Measurements from ENCODE around the gene CDH23.

Gene CDH23

DNA sequence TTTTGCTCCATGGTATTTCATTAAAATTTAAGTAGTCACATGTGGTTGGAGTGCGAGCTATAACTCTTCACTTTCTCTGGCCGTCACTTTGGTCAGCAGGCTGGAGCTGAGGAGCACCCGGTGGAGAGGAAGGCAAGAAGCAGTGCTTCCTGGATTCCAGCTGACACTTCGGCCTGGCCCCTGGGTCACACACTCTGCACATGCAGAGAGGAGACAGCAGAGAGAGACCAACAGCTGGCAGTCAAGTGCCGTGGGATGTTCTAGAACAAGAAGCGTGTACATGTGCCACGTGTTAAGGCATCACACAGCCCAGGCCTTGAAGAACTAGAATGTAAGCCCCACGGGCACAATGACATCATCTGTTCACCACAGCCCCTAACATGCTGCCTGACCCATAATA, 424.2 kb downstream of the CDH23 start:
- TF ChIP-seq POLR2AphosphoS5 (IDR thresholded peaks at IDR 0.05; ENCODE audit: low read depth, low read length), result no peak
- TF ChIP-seq SIN3A (IDR thresholded peaks at IDR 0.05; ENCODE audit: borderline replicate concordance, insufficient read depth, low read length), result no peak
- TF ChIP-seq, protein P1, sequence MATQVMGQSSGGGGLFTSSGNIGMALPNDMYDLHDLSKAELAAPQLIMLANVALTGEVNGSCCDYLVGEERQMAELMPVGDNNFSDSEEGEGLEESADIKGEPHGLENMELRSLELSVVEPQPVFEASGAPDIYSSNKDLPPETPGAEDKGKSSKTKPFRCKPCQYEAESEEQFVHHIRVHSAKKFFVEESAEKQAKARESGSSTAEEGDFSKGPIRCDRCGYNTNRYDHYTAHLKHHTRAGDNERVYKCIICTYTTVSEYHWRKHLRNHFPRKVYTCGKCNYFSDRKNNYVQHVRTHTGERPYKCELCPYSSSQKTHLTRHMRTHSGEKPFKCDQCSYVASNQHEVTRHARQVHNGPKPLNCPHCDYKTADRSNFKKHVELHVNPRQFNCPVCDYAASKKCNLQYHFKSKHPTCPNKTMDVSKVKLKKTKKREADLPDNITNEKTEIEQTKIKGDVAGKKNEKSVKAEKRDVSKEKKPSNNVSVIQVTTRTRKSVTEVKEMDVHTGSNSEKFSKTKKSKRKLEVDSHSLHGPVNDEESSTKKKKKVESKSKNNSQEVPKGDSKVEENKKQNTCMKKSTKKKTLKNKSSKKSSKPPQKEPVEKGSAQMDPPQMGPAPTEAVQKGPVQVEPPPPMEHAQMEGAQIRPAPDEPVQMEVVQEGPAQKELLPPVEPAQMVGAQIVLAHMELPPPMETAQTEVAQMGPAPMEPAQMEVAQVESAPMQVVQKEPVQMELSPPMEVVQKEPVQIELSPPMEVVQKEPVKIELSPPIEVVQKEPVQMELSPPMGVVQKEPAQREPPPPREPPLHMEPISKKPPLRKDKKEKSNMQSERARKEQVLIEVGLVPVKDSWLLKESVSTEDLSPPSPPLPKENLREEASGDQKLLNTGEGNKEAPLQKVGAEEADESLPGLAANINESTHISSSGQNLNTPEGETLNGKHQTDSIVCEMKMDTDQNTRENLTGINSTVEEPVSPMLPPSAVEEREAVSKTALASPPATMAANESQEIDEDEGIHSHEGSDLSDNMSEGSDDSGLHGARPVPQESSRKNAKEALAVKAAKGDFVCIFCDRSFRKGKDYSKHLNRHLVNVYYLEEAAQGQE (IDR thresholded peaks at IDR 0.05; ENCODE audit: insufficient read depth in 1 of 2, low read depth in 2 of 2, low read length in 2 of 2), result no peak
- TF ChIP-seq TAF1 (IDR thresholded peaks at IDR 0.05; ENCODE audit: borderline replicate concordance, insufficient read depth, low read length), result no peak
- no peak for TF ChIP-seq FOXP2 (optimal IDR thresholded peaks at IDR 0.05; ENCODE audit: borderline replicate concordance, extremely low read depth, extremely low read length, insufficient read depth)

DNA sequence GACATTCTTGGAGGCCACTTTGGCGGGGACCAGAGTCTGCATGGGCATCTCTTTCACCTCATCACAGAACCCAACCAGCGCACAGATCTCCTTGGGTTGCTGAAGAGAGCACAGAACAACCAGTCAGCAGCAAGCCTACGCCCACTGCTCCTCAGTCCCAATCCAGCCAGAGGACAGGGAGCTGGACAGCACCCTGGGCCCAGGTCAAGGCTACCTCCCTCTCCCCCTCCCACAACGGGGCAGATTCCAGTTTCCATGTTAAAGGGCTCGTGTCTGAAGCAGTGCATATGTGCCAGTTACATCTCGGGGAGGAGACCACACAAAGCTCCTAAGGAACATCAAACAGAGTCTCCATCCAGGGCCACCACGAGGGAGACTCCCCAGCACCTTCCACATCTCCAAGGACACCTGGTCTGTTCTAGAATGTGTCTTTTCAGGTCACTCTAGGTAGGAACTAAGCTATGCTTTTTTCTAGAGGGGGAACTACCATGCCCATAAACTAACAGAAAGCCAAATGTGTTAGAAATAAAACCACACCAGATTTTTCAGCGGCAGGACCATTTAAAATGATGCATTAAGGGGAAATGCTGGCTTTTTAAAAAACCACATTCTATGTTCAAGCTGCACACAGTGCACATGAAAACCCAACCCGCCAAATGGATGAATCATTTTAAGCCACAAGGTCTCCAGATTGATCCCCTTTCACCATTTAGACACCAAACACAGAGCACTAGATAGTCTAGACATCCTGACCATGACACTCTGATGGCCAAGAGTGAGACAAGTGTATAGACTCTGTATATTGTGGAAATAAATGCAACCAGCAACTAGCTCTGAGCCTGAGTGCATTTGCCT, 425.4 kb downstream of the CDH23 start:
- TF ChIP-seq FOXP2 (optimal IDR thresholded peaks at IDR 0.05; ENCODE audit: borderline replicate concordance, extremely low read depth, extremely low read length, insufficient read depth) (no peak), TAF1 (IDR thresholded peaks at IDR 0.05; ENCODE audit: borderline replicate concordance, insufficient read depth, low read length) (no peak)
- TF ChIP-seq, protein P1 (IDR thresholded peaks at IDR 0.05; ENCODE audit: insufficient read depth in 1 of 2, low read depth in 2 of 2, low read length in 2 of 2), result no peak

DNA sequence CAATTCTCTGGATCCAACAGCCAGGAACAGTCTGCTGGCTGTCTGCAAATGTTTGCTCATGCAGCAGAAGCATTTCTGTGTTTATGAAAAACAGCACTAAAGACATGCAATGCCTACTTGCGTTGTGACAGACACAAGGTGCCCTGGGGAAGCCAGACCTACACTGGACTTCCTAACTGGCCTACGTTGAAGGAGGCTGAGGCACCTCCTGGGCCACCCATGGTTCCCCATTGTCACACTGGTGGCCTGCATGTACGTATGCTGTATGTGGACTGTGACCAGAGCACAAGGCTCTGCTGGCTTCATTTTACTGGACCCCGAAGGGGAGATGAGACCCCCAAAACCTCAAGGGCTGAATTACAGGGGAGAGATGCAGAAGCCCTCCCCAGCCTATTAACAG, 426.6 kb downstream of the CDH23 start:
- TF ChIP-seq TAF1 (IDR thresholded peaks at IDR 0.05; ENCODE audit: borderline replicate concordance, insufficient read depth, low read length) (no peak), POLR2AphosphoS5 (IDR thresholded peaks at IDR 0.05; ENCODE audit: low read depth, low read length) (no peak), FOXP2 (optimal IDR thresholded peaks at IDR 0.05; ENCODE audit: borderline replicate concordance, extremely low read depth, extremely low read length, insufficient read depth) (no peak), SIN3A (IDR thresholded peaks at IDR 0.05; ENCODE audit: borderline replicate concordance, insufficient read depth, low read length) (no peak)
- TF ChIP-seq, protein P1 (IDR thresholded peaks at IDR 0.05; ENCODE audit: insufficient read depth in 1 of 2, low read depth in 2 of 2, low read length in 2 of 2), result no peak

DNA sequence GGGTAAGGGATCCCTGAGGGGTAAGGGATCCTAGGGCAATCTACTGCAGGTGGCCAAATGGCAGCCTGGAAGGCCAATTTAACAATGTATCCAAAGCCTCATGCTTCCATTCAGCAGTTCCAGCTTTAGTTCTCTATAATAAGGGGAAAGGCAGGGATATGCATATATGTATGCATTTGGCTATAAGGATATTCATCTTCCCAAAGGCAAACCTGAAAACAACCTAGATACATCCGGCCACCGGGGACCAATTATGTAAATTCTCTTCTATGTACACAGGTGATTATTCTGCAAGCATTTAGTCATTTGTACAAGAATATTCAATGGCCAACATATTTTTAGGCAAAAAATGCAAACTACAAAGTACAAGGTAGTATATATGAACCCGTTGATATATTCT, 427.6 kb downstream of the CDH23 start:
- TF ChIP-seq, protein P1 (IDR thresholded peaks at IDR 0.05; ENCODE audit: insufficient read depth in 1 of 2, low read depth in 2 of 2, low read length in 2 of 2), result no peak
- no peak for TF ChIP-seq FOXP2 (optimal IDR thresholded peaks at IDR 0.05; ENCODE audit: borderline replicate concordance, extremely low read depth, extremely low read length, insufficient read depth)
- TF ChIP-seq TAF1 (IDR thresholded peaks at IDR 0.05; ENCODE audit: borderline replicate concordance, insufficient read depth, low read length), result no peak
- TF ChIP-seq POLR2AphosphoS5 (IDR thresholded peaks at IDR 0.05; ENCODE audit: low read depth, low read length), result no peak
- no peak for TF ChIP-seq SIN3A (IDR thresholded peaks at IDR 0.05; ENCODE audit: borderline replicate concordance, insufficient read depth, low read length)
